H54 (cell line): Measurements from ENCODE around the gene FOXI1.

Experiments
- DNase-seq: peaks from one replicate; pipeline ENCODE4 v3.0.0; 2011; ENCODE audit warnings: low spot score, mixed read lengths; ENCODE audit not compliant: insufficient read length
- FAIRE-seq: peaks from 3 replicates; lab custom pipeline; 2011; peaks lifted over from hg19 to GRCh38; lab: Jason Lieb, UNC
- POLR2A ChIP-seq: IDR thresholded peaks from 2 replicates; pipeline ENCODE4 v1.6.1; 2011; ENCODE audit warnings: low read depth, mild to moderate bottlenecking, low read length

FOXI1 gene

GRCh38 chr5:170144286-170145023 is 38.8 kb downstream of the FOXI1 start:
- FAIRE-seq, result no peak
- TF ChIP-seq POLR2A, result no peak
- DNase-seq, result no peak

GRCh38 chr5:170145462-170145861 is 39.8 kb downstream of the FOXI1 start:
- DNase-seq, result no peak
- FAIRE-seq, result no peak
- no peak for TF ChIP-seq POLR2A

GRCh38 chr5:170147051-170147752 is 41.5 kb downstream of the FOXI1 start:
- DNase-seq (no peak), FAIRE-seq (no peak)
- no peak for TF ChIP-seq POLR2A

GRCh38 chr5:170147753-170148264 is 42.1 kb downstream of the FOXI1 start:
- no peak for FAIRE-seq
- TF ChIP-seq POLR2A, result no peak
- DNase-seq, result no peak

- DNase-seq (no peak), FAIRE-seq (no peak)
- TF ChIP-seq POLR2A, result no peak
Measured at GRCh38 chr5:170148430-170149205, 42.9 kb downstream of the FOXI1 start.

GRCh38 chr5:170149206-170149515 is 43.5 kb downstream of the FOXI1 start:
- FAIRE-seq, result no peak
- no peak for TF ChIP-seq POLR2A
- no peak for DNase-seq

- no peak for FAIRE-seq
- TF ChIP-seq POLR2A, result no peak
Measured at GRCh38 chr5:170150713-170151096, 45.0 kb downstream of the FOXI1 start.

GRCh38 chr5:170151097-170151831 is 45.6 kb downstream of the FOXI1 start:
- peak; percentile 87 for DNase-seq

More at GRCh38 chr5:170150713-170151096, 45.0 kb downstream of the FOXI1 start:
- no peak for DNase-seq

GRCh38 chr5:170152767-170153166 is 47.1 kb downstream of the FOXI1 start:
- no peak for TF ChIP-seq POLR2A
- DNase-seq (no peak), FAIRE-seq (no peak)

More at GRCh38 chr5:170151097-170151831, 45.6 kb downstream of the FOXI1 start:
- no peak for TF ChIP-seq POLR2A
- FAIRE-seq, result peak; percentile 48

- DNase-seq, result no peak
- FAIRE-seq, result no peak
- TF ChIP-seq POLR2A, result no peak
Measured at GRCh38 chr5:170154297-170154696, 48.6 kb downstream of the FOXI1 start.

- no peak for TF ChIP-seq POLR2A
- no peak for FAIRE-seq
Measured at GRCh38 chr5:170154744-170155143, 49.0 kb downstream of the FOXI1 start.

GRCh38 chr5:170155771-170156170 is 50.1 kb downstream of the FOXI1 start:
- TF ChIP-seq POLR2A, result no peak
- FAIRE-seq (no peak), DNase-seq (no peak)

More at GRCh38 chr5:170154744-170155143, 49.0 kb downstream of the FOXI1 start:
- no peak for DNase-seq

- no peak for TF ChIP-seq POLR2A
- FAIRE-seq, result peak; percentile 78
- peak; percentile 60 for DNase-seq
Measured at GRCh38 chr5:170159101-170159698, 53.5 kb downstream of the FOXI1 start.
